ENCODE results near the gene TJAP1. TPM values are rescaled to one million over a fixed set of nuclear protein-coding genes. Genes with fewer than 3 reads are reported as not detected.

The TJAP1 gene
- total and polyA plus RNA-seq, 2 of the 8 experiments (the other 6 are each of a cell fraction or from before 2014, with no cell fraction given): 30.7 to 40.4 TPM

- TF ChIP-seq, protein P1, sequence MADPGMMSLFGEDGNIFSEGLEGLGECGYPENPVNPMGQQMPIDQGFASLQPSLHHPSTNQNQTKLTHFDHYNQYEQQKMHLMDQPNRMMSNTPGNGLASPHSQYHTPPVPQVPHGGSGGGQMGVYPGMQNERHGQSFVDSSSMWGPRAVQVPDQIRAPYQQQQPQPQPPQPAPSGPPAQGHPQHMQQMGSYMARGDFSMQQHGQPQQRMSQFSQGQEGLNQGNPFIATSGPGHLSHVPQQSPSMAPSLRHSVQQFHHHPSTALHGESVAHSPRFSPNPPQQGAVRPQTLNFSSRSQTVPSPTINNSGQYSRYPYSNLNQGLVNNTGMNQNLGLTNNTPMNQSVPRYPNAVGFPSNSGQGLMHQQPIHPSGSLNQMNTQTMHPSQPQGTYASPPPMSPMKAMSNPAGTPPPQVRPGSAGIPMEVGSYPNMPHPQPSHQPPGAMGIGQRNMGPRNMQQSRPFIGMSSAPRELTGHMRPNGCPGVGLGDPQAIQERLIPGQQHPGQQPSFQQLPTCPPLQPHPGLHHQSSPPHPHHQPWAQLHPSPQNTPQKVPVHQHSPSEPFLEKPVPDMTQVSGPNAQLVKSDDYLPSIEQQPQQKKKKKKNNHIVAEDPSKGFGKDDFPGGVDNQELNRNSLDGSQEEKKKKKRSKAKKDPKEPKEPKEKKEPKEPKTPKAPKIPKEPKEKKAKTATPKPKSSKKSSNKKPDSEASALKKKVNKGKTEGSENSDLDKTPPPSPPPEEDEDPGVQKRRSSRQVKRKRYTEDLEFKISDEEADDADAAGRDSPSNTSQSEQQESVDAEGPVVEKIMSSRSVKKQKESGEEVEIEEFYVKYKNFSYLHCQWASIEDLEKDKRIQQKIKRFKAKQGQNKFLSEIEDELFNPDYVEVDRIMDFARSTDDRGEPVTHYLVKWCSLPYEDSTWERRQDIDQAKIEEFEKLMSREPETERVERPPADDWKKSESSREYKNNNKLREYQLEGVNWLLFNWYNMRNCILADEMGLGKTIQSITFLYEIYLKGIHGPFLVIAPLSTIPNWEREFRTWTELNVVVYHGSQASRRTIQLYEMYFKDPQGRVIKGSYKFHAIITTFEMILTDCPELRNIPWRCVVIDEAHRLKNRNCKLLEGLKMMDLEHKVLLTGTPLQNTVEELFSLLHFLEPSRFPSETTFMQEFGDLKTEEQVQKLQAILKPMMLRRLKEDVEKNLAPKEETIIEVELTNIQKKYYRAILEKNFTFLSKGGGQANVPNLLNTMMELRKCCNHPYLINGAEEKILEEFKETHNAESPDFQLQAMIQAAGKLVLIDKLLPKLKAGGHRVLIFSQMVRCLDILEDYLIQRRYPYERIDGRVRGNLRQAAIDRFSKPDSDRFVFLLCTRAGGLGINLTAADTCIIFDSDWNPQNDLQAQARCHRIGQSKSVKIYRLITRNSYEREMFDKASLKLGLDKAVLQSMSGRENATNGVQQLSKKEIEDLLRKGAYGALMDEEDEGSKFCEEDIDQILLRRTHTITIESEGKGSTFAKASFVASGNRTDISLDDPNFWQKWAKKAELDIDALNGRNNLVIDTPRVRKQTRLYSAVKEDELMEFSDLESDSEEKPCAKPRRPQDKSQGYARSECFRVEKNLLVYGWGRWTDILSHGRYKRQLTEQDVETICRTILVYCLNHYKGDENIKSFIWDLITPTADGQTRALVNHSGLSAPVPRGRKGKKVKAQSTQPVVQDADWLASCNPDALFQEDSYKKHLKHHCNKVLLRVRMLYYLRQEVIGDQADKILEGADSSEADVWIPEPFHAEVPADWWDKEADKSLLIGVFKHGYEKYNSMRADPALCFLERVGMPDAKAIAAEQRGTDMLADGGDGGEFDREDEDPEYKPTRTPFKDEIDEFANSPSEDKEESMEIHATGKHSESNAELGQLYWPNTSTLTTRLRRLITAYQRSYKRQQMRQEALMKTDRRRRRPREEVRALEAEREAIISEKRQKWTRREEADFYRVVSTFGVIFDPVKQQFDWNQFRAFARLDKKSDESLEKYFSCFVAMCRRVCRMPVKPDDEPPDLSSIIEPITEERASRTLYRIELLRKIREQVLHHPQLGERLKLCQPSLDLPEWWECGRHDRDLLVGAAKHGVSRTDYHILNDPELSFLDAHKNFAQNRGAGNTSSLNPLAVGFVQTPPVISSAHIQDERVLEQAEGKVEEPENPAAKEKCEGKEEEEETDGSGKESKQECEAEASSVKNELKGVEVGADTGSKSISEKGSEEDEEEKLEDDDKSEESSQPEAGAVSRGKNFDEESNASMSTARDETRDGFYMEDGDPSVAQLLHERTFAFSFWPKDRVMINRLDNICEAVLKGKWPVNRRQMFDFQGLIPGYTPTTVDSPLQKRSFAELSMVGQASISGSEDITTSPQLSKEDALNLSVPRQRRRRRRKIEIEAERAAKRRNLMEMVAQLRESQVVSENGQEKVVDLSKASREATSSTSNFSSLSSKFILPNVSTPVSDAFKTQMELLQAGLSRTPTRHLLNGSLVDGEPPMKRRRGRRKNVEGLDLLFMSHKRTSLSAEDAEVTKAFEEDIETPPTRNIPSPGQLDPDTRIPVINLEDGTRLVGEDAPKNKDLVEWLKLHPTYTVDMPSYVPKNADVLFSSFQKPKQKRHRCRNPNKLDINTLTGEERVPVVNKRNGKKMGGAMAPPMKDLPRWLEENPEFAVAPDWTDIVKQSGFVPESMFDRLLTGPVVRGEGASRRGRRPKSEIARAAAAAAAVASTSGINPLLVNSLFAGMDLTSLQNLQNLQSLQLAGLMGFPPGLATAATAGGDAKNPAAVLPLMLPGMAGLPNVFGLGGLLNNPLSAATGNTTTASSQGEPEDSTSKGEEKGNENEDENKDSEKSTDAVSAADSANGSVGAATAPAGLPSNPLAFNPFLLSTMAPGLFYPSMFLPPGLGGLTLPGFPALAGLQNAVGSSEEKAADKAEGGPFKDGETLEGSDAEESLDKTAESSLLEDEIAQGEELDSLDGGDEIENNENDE (IDR thresholded peaks at IDR 0.05; ENCODE audit: insufficient replicate concordance, low read length): no peak
- TF ChIP-seq HDAC2 (IDR thresholded peaks at IDR 0.05; ENCODE audit: borderline replicate concordance in 1 of 2, low read depth in 2 of 2, low read length in 2 of 2): no peak
- no peak for TF ChIP-seq SIRT6 (IDR thresholded peaks at IDR 0.05; ENCODE audit: low read length)
- TF ChIP-seq KDM5A (IDR thresholded peaks at IDR 0.05; ENCODE audit: low read length): no peak
Observed at GRCh38 chr6:43436577-43437282, 40.6 kb upstream of the TJAP1 start (continued).

Data from H1 (cell line).